H9 (cell line): Measurements from ENCODE around the gene UPK3B. TPM values are rescaled to one million over a fixed set of nuclear protein-coding genes. Genes with fewer than 3 reads are reported as not detected.
"Not testable (repeated sequence)": the region's sequence is repeated elsewhere in the genome, so short reads cannot be mapped to it uniquely, and the experiment has no call there.

Experiments
- DNase-seq: peaks from one replicate; pipeline ENCODE4 v3.0.0-alpha.2; 2017
- H2AFZ ChIP-seq: one replicate; pipeline ENCODE4 v1.6.1; 2013; ENCODE audit warnings: mild to moderate bottlenecking, low read length, control low read depth, moderate library complexity
- H2AK5ac ChIP-seq: 2 replicates; pipeline ENCODE4 v1.6.1; 2013; ENCODE audit warnings: low read length, control low read depth, mixed read lengths; ENCODE audit not compliant: insufficient read length
- H2BK120ac ChIP-seq: one replicate; pipeline ENCODE4 v1.6.1; 2013; ENCODE audit warnings: low read depth, mild to moderate bottlenecking, low read length, control low read depth, inconsistent platforms; ENCODE audit not compliant: poor library complexity, severe bottlenecking
- H2BK12ac ChIP-seq: 2 replicates; pipeline ENCODE4 v1.6.1; 2013; ENCODE audit warnings: low read length, control low read depth, mixed read lengths, low read depth; ENCODE audit not compliant: insufficient read length
- H2BK15ac ChIP-seq: 2 replicates; pipeline ENCODE4 v1.6.1; 2013; ENCODE audit warnings: low read depth, low read length, control low read depth
- H2BK20ac ChIP-seq: one replicate; pipeline ENCODE4 v1.6.1; 2013; ENCODE audit warnings: low read depth, mild to moderate bottlenecking, low read length, control low read depth, inconsistent platforms; ENCODE audit not compliant: poor library complexity, severe bottlenecking
- H2BK5ac ChIP-seq: 2 replicates; pipeline ENCODE4 v1.6.1; 2013; ENCODE audit warnings: low read length, control low read depth, mixed read lengths; ENCODE audit not compliant: insufficient read length
- H3K14ac ChIP-seq: 2 replicates; pipeline ENCODE4 v1.6.1; 2013; ENCODE audit warnings: low read length, control low read depth; ENCODE audit not compliant: insufficient read depth
- H3K18ac ChIP-seq: 2 replicates; pipeline ENCODE4 v1.6.1; 2013; ENCODE audit warnings: low read depth, mild to moderate bottlenecking, mixed read lengths, low read length, control low read depth; ENCODE audit not compliant: insufficient read length
- H3K23ac ChIP-seq: 2 replicates; pipeline ENCODE4 v1.6.1; 2013; ENCODE audit warnings: low read length, control low read depth, mixed read lengths, low read depth; ENCODE audit not compliant: insufficient read length
- H3K23me2 ChIP-seq: 2 replicates; pipeline ENCODE4 v1.6.1; 2013; ENCODE audit warnings: low read depth, mild to moderate bottlenecking, mixed read lengths, low read length, control low read depth; ENCODE audit not compliant: insufficient read length, poor library complexity, severe bottlenecking
- H3K27ac ChIP-seq: 2 replicates; pipeline ENCODE4 v1.5.1; 2013; ENCODE audit warnings: low read length, control low read depth, mixed read lengths, low read depth; ENCODE audit not compliant: insufficient read length
- H3K27me3 ChIP-seq: 2 replicates; pipeline ENCODE4 v1.6.1; 2013; ENCODE audit warnings: low read length, control low read depth, inconsistent platforms; ENCODE audit not compliant: insufficient read depth
- H3K4ac ChIP-seq: 2 replicates; pipeline ENCODE4 v1.6.1; 2013; ENCODE audit warnings: low read depth, mild to moderate bottlenecking, control low read depth, inconsistent platforms, low read length, moderate library complexity
- H3K4me1 ChIP-seq: 2 replicates; pipeline ENCODE4 v1.6.1; 2013; ENCODE audit warnings: low read length, control low read depth, inconsistent platforms; ENCODE audit not compliant: insufficient read depth
- H3K4me2 ChIP-seq: 2 replicates; pipeline ENCODE4 v1.6.1; 2013; ENCODE audit warnings: low read length, control low read depth, mixed read lengths; ENCODE audit not compliant: insufficient read length, insufficient read depth
- H3K56ac ChIP-seq: 2 replicates; pipeline ENCODE4 v1.6.1; 2013; ENCODE audit warnings: low read depth, mild to moderate bottlenecking, mixed read lengths, low read length, control low read depth; ENCODE audit not compliant: insufficient read length
- H3K79me1 ChIP-seq: 2 replicates; pipeline ENCODE4 v1.6.1; 2013; ENCODE audit warnings: low read depth, mild to moderate bottlenecking, moderate library complexity, low read length, control low read depth, inconsistent platforms; ENCODE audit not compliant: insufficient read depth, poor library complexity, severe bottlenecking
- H3K79me2 ChIP-seq: 2 replicates; pipeline ENCODE4 v1.6.1; 2013; ENCODE audit warnings: low read length, control low read depth, inconsistent platforms; ENCODE audit not compliant: insufficient read depth
- H3K9ac ChIP-seq: 2 replicates; pipeline ENCODE4 v1.6.1; 2013; ENCODE audit warnings: low read length, control low read depth, mixed read lengths; ENCODE audit not compliant: insufficient read length; ENCODE audit errors: extremely low read depth
- H3K9me3 ChIP-seq: one replicate; pipeline ENCODE4 v1.6.1; 2013; ENCODE audit warnings: low read depth, low read length, inconsistent platforms; ENCODE audit not compliant: control insufficient read depth
- H3T11ph ChIP-seq: one replicate; pipeline ENCODE4 v1.6.1; 2013; ENCODE audit warnings: mild to moderate bottlenecking, low read length, control low read depth, inconsistent platforms
- H4K20me1 ChIP-seq: one replicate; pipeline ENCODE4 v1.6.1; 2013; ENCODE audit not compliant: control insufficient read depth, insufficient read length, insufficient read depth
- H4K5ac ChIP-seq: 2 replicates; pipeline ENCODE4 v1.6.1; 2013; ENCODE audit warnings: low read depth, mild to moderate bottlenecking, mixed read lengths, low read length, control low read depth; ENCODE audit not compliant: insufficient read length
- H4K8ac ChIP-seq: replicated peaks from 2 replicates; pipeline ENCODE4 v1.6.1; 2013; ENCODE audit warnings: low read length, control low read depth, mixed read lengths, low read depth; ENCODE audit not compliant: insufficient read length
- H4K91ac ChIP-seq: 2 replicates; pipeline ENCODE4 v1.6.1; 2013; ENCODE audit warnings: low read depth, mild to moderate bottlenecking, moderate library complexity, mixed read lengths, low read length, control low read depth; ENCODE audit not compliant: insufficient read length
- H3K27ac Mint-ChIP-seq, 3 experiments: 2 replicates in 2 of 3; 3 replicates in 1 of 3; pipeline ENCODE4 v1.8.0; 2020 to 2021; ENCODE audit warnings: mixed read lengths in 3 of 3, mild to moderate bottlenecking in 1 of 3, moderate library complexity in 1 of 3
- H3K27me3 Mint-ChIP-seq: 2 replicates; pipeline ENCODE4 v1.8.0; 2021; ENCODE audit warnings: low read depth, mild to moderate bottlenecking, moderate library complexity, mixed read lengths
- H3K36me3 Mint-ChIP-seq, 3 experiments: 2 replicates in 2 of 3; 3 replicates in 1 of 3; pipeline ENCODE4 v1.8.0; 2020 to 2021; ENCODE audit warnings: low read depth in 3 of 3, mixed read lengths in 3 of 3; ENCODE audit not compliant: insufficient read depth in 1 of 3
- H3K4me1 Mint-ChIP-seq, 2 experiments: 2 replicates each; pipeline ENCODE4 v1.8.0; 2020; ENCODE audit warnings: mixed read lengths in 2 of 2
- H3K4me3 Mint-ChIP-seq, 2 experiments: 2 replicates in 1 of 2; 3 replicates in 1 of 2; pipeline ENCODE4 v1.8.0; 2020 to 2021; ENCODE audit warnings: mild to moderate bottlenecking in 2 of 2, mixed read lengths in 2 of 2, moderate library complexity in 1 of 2
- H3K9me3 Mint-ChIP-seq, 2 experiments: 2 replicates in 1 of 2; 3 replicates in 1 of 2; pipeline ENCODE4 v1.8.0; 2020; ENCODE audit warnings: mild to moderate bottlenecking in 2 of 2, mixed read lengths in 2 of 2, moderate library complexity in 1 of 2
- CTCF ChIP-seq: fragments of 200-600 bp; sonication (generic); conservative IDR thresholded peaks from 3 replicates; pipeline ENCODE4 v1.8.0; 2021; ENCODE audit warnings: antibody characterized with exemption, mild to moderate bottlenecking
- WGBS: extraction: QIAGEN DNeasy Blood & Tissue Kit; methylation state at CpG from one replicate; pipeline ENCODE4 v1.1.7; 2013; ENCODE audit warnings: missing lambda C conversion rate, low lambda C conversion rate, mixed read lengths; ENCODE audit not compliant: insufficient read length; ENCODE audit errors: extremely low coverage; 5-methylcytosine and 5-hydroxymethylcytosine counted together
- total RNA-seq: library from RNA; stranded (reverse); gene quantifications from 2 replicates; pipeline ENCODE4 v1.2.1, GENCODE V29; 2021

UPK3B gene
- total RNA-seq, 1 experiment from 2014 or later = 3.5 TPM

GRCh38 chr7:76515999-76516443, 5.7 kb downstream of the UPK3B start:
- no peaks in the 10 kb centered on the region for H3K9me3 Mint-ChIP-seq
- H3K36me3 Mint-ChIP-seq = no peaks in the 10 kb centered on the region
- Histone ChIP-seq H3K4me1 (no peaks in the 10 kb centered on the region), H2BK20ac (no peak overlapping the region), H3K23ac (no peak overlapping the region), H2BK120ac (no peak overlapping the region), H3K4ac (no peak overlapping the region), H4K8ac (no peak overlapping the region), H2BK12ac (no peak overlapping the region), H3K79me2 (no peaks in the 10 kb centered on the region), H3K27me3 (no peaks in the 10 kb centered on the region), H3K9ac (no peak overlapping the region), H3K9me3 (no peaks in the 10 kb centered on the region), H3K18ac (no peak overlapping the region), H3T11ph (no peak overlapping the region), H4K20me1 (no peaks in the 10 kb centered on the region), H3K23me2 (no peaks in the 10 kb centered on the region), H3K56ac (no peak overlapping the region), H2BK5ac (no peak overlapping the region), H2AK5ac (no peak overlapping the region), H3K27ac (no peak overlapping the region), H2AFZ (no peak overlapping the region), H3K4me2 (no peak overlapping the region), H2BK15ac (no peak overlapping the region), H4K91ac (no peak overlapping the region), H3K79me1 (no peaks in the 10 kb centered on the region), H3K14ac (no peak overlapping the region), H4K5ac (no peak overlapping the region)
- no peaks in the 10 kb centered on the region for H3K27me3 Mint-ChIP-seq
- 0 out of 4 replicates have a peak, but pooled peaks cover 0 to 3% of the 10 kb centered on the region in 2 experiments for H3K4me1 Mint-ChIP-seq
- DNase-seq = no peak
- no peak overlapping the region for H3K4me3 Mint-ChIP-seq
- WGBS = no CpG with 5 or more reads among the region's 32 CpGs
- H3K27ac Mint-ChIP-seq = no peak overlapping the region
- TF ChIP-seq CTCF = no peak

- not testable (repeated sequence) for H2BK12ac ChIP-seq, H3K27ac Mint-ChIP-seq, H4K91ac ChIP-seq, H3K4ac ChIP-seq, H3T11ph ChIP-seq, H2AK5ac ChIP-seq, H3K56ac ChIP-seq, H4K20me1 ChIP-seq, H3K9ac ChIP-seq, H2BK120ac ChIP-seq, H3K9me3 Mint-ChIP-seq, H2BK15ac ChIP-seq, H3K4me3 Mint-ChIP-seq, H3K36me3 Mint-ChIP-seq, H3K4me1 ChIP-seq, H3K27me3 Mint-ChIP-seq, H3K27me3 ChIP-seq, H3K79me2 ChIP-seq, H3K9me3 ChIP-seq, H4K8ac ChIP-seq, DNase-seq, H3K27ac ChIP-seq, H2BK20ac ChIP-seq, H3K18ac ChIP-seq, H3K23ac ChIP-seq, H4K5ac ChIP-seq, H3K4me2 ChIP-seq, H3K23me2 ChIP-seq, H2AFZ ChIP-seq, H2BK5ac ChIP-seq, H3K14ac ChIP-seq, H3K79me1 ChIP-seq, H3K4me1 Mint-ChIP-seq
- WGBS = no CpG with 5 or more reads among the region's 6 CpGs
Observed at GRCh38 chr7:76516932-76517331, 6.6 kb downstream of the UPK3B start.
